Fibroblast of pulmonary artery (primary cell): ENCODE results near the gene SLC23A2.
"Not testable (repeated sequence)": the region's sequence is repeated elsewhere in the genome, so short reads cannot be mapped to it uniquely, and the experiment has no call there.

Experiments used
- DNase-seq: peaks from one replicate; pipeline ENCODE4 v3.0.0-alpha.2; 2010; ENCODE audit warnings: low read depth
- H3K4me3 ChIP-seq: replicated peaks from 2 replicates; pipeline ENCODE4 v1.5.1; 2011; ENCODE audit warnings: low read depth, mild to moderate bottlenecking, control low read depth, low read length, moderate library complexity
- TF ChIP-seq, protein P1 (sequence below): IDR thresholded peaks from 2 replicates; pipeline ENCODE4 v1.5.1; 2011; ENCODE audit warnings: mild to moderate bottlenecking, control low read depth, low read length, inconsistent platforms; ENCODE audit errors: missing control alignments

Gene SLC23A2

GRCh38 chr20:4853004-4853403 lies 148.3 kb downstream of the SLC23A2 start:
- DNase-seq, result no peak
- no peak overlapping the region for H3K4me3 ChIP-seq
- TF ChIP-seq, protein P1, sequence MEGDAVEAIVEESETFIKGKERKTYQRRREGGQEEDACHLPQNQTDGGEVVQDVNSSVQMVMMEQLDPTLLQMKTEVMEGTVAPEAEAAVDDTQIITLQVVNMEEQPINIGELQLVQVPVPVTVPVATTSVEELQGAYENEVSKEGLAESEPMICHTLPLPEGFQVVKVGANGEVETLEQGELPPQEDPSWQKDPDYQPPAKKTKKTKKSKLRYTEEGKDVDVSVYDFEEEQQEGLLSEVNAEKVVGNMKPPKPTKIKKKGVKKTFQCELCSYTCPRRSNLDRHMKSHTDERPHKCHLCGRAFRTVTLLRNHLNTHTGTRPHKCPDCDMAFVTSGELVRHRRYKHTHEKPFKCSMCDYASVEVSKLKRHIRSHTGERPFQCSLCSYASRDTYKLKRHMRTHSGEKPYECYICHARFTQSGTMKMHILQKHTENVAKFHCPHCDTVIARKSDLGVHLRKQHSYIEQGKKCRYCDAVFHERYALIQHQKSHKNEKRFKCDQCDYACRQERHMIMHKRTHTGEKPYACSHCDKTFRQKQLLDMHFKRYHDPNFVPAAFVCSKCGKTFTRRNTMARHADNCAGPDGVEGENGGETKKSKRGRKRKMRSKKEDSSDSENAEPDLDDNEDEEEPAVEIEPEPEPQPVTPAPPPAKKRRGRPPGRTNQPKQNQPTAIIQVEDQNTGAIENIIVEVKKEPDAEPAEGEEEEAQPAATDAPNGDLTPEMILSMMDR, result no peak

GRCh38 chr20:4850960-4851359 lies 150.3 kb downstream of the SLC23A2 start:
- DNase-seq, result no peak
- no peak overlapping the region for H3K4me3 ChIP-seq
- TF ChIP-seq, protein P1, result no peak

GRCh38 chr20:4848829-4849228 lies 152.5 kb downstream of the SLC23A2 start:
- not testable (repeated sequence) for DNase-seq, H3K4me3 ChIP-seq

DNA sequence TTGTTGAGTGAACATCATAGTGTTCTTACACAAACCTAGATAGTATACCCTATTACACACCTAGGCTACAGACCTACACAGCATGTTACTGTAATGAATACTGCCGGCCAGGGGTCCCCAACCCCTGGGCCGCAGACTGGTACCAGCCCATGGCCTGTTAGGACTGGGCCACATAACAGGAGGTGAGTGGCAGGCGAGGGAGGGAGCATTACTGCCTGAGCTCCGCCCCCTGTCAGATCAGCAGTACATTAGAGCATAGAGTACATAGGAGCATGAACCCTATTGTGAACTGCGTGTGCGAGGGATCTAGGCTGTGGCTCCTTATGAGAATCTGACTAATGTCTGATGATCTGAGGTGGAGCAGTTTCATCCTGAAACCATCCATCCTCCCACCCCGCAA lies 153.3 kb downstream of the SLC23A2 start:
- TF ChIP-seq, protein P1, result no peak
- H3K4me3 ChIP-seq, result no peak overlapping the region
- DNase-seq, result no peak

DNA sequence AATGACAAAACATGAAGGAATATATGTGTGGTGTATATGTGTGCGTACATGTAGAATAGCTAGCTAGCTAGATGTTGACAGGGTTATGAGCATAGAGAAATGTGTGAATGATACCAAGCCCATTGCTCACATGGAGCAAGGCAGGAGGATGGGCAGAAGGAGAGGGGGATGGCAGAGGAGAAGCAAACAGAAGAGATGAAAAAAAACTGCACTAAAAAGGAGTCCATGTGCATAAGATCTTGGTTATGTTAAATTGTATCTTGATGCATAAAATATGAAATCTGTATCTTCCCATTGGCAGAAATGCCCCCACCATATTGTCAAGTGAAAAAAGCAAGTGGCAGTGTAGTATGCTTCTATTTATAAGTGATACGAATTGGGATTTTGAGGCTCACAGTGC lies 154.5 kb downstream of the SLC23A2 start:
- DNase-seq, result no peak
- TF ChIP-seq, protein P1, result no peak
- H3K4me3 ChIP-seq, result no peak overlapping the region

DNA sequence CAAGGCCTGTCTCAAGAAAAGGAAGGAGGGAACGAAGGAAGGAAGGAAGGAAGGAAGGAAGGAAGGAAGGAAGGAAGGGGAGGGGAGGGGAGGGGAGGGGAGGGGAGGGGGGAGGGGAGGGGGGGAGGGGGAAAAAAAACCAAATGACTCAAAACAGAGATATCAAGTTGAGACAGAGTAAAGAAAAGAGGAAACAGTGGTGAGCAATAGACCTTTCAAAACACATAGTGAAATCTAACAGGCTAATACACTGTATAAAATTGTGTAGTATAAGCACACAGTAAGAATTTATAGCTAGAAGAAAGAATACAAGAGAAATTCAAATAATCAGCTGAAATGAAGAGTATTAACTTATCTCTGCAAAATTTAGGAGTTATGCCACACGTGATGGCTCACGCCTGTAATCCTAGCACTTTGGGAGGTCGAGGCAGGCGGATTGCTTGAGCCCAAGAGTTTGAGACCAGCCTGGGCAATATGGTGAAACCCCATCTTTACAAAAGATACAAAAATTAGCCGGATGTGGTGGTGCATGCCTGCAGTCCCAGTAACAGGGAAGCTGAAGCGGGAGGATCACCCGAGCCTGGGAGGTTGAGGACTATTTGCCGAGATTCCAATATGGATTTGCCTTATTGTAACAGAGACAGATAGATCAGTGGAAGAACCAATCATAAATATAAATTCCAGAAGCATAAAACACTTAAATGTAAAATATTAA lies 156.4 kb downstream of the SLC23A2 start:
- DNase-seq, result no peak

GRCh38 chr20:4844325-4844724 lies 157.0 kb downstream of the SLC23A2 start:
- DNase-seq, result no peak
- no peak overlapping the region for H3K4me3 ChIP-seq
- TF ChIP-seq, protein P1, result no peak

More for the DNA sequence above, 156.4 kb downstream of the SLC23A2 start:
- no peak overlapping the region for H3K4me3 ChIP-seq
- TF ChIP-seq, protein P1, result no peak
